SK-N-SH (cell line): ENCODE data around the gene CDC37. TPM values are rescaled to one million over a fixed set of nuclear protein-coding genes. Genes with fewer than 3 reads are reported as not detected.

ENCODE experiments used
- CTCF ChIA-PET: fragments of 300-600, 350-600 bp; formaldehyde crosslinking; extraction: SDS; loops from one replicate; lab custom pipeline; 2021; lab: Yijun Ruan, JAX
- POLR2A ChIA-PET: fragments of 350-600 bp; sonication (Branson Sonifier 250); formaldehyde crosslinking; extraction: SDS; loops from one replicate; lab custom pipeline; 2020; ENCODE audit warnings: antibody characterized with exemption, inconsistent platforms; lab: Yijun Ruan, JAX
- DNase-seq: peaks from one replicate; pipeline ENCODE4 v3.0.0; 2012
- H2AFZ ChIP-seq: fragments of 200-600 bp; sonication (generic); 2 replicates; pipeline ENCODE4 v1.8.1; 2016; ENCODE audit warnings: antibody characterized with exemption, mild to moderate bottlenecking, low read depth
- H3F3A ChIP-seq: fragments of 200-600 bp; sonication (generic); replicated peaks from 2 replicates; pipeline ENCODE3; 2016; ENCODE audit warnings: antibody characterized with exemption, mild to moderate bottlenecking; ENCODE audit not compliant: insufficient read depth
- H3K27ac ChIP-seq, 2 experiments: fragments of 200-500 bp in 1 of 2; fragments of 200-600 bp in 1 of 2; sonication (Bioruptor generic) in 1 of 2; sonication (generic), shearing (Covaris generic) in 1 of 2; 2 replicates each; pipeline versions ENCODE4 v1.5.1 to v1.6.1; 2014 to 2016; ENCODE audit warnings: low read depth in 2 of 2, inconsistent platforms in 1 of 2, low read length in 1 of 2, mild to moderate bottlenecking in 1 of 2, mixed read lengths in 1 of 2
- H3K27me3 ChIP-seq: fragments of 200-600 bp; sonication (generic), shearing (Covaris generic); 2 replicates; pipeline ENCODE4 v1.6.1; 2016; ENCODE audit warnings: mixed run types; ENCODE audit not compliant: insufficient read depth
- H3K36me3 ChIP-seq, 2 experiments: fragments of 200-500 bp in 1 of 2; fragments of 200-600 bp in 1 of 2; sonication (Bioruptor generic) in 1 of 2; sonication (generic) in 1 of 2; replicated peaks in 1 of 2; 2 replicates each; pipeline versions ENCODE3 to v1.5.1; 2014 to 2016; ENCODE audit warnings: low read length in 1 of 2, mild to moderate bottlenecking in 1 of 2; ENCODE audit not compliant: insufficient read depth in 2 of 2, control insufficient read depth in 1 of 2
- H3K4me1 ChIP-seq, 2 experiments: fragments of 200-500 bp in 1 of 2; fragments of 200-600 bp in 1 of 2; sonication (Bioruptor generic) in 1 of 2; sonication (generic), shearing (Covaris generic) in 1 of 2; 2 replicates each; pipeline versions ENCODE4 v1.5.1 to v1.6.1; 2014 to 2016; ENCODE audit warnings: low read depth in 1 of 2, low read length in 1 of 2, mixed run types in 1 of 2; ENCODE audit not compliant: insufficient read depth in 2 of 2, control insufficient read depth in 1 of 2
- H3K4me2 ChIP-seq: fragments of 200-600 bp; sonication (generic), shearing (Covaris generic); 2 replicates; pipeline ENCODE4 v1.6.1; 2017; ENCODE audit warnings: mixed run types
- H3K4me3 ChIP-seq, 2 experiments: fragments of 200-500 bp in 1 of 2; fragments of 200-600 bp in 1 of 2; sonication (Bioruptor generic) in 1 of 2; sonication (generic), shearing (Covaris generic) in 1 of 2; 2 replicates each; pipeline versions ENCODE4 v1.5.1 to v1.8.1; 2014 to 2016; ENCODE audit warnings: low read depth in 2 of 2, inconsistent platforms in 1 of 2, low read length in 1 of 2, mild to moderate bottlenecking in 1 of 2, mixed read lengths in 1 of 2, moderate library complexity in 1 of 2
- H3K79me2 ChIP-seq: fragments of 200-600 bp; sonication (generic); 2 replicates; pipeline ENCODE4 v1.8.1; 2017; ENCODE audit warnings: mild to moderate bottlenecking; ENCODE audit not compliant: insufficient read depth
- H3K9ac ChIP-seq: fragments of 200-600 bp; sonication (generic); 2 replicates; pipeline ENCODE4 v1.6.1; 2017; ENCODE audit warnings: mixed run types
- H3K9me2 ChIP-seq: fragments of 200-600 bp; sonication (generic); 2 replicates; pipeline ENCODE4 v1.6.1; 2017; ENCODE audit warnings: mixed run types
- H3K9me3 ChIP-seq: fragments of 200-600 bp; sonication (generic); 2 replicates; pipeline ENCODE4 v1.6.1; 2017; ENCODE audit warnings: mixed run types, mild to moderate bottlenecking, moderate library complexity
- H4K20me1 ChIP-seq: fragments of 200-600 bp; sonication (generic); 2 replicates; pipeline ENCODE4 v1.6.1; 2017; ENCODE audit warnings: mild to moderate bottlenecking, mixed run types; ENCODE audit not compliant: insufficient read depth
- CHD2 ChIP-seq: fragments of 150-350 bp; IDR thresholded peaks from 2 replicates; pipeline ENCODE4 v1.6.1; 2018; ENCODE audit warnings: low read length; ENCODE audit not compliant: partially characterized antibody
- CTCF ChIP-seq: fragments of 200-600 bp; sonication (generic); IDR thresholded peaks from 2 replicates; pipeline ENCODE4 v1.6.1; 2017; ENCODE audit warnings: antibody characterized with exemption, mild to moderate bottlenecking, moderate library complexity
- ELF1 ChIP-seq: IDR thresholded peaks from 2 replicates; pipeline ENCODE4 v1.4.0; 2012
- EP300 ChIP-seq, 2 experiments: IDR thresholded peaks; 2 replicates each; pipeline versions ENCODE4 v1.4.0 to v1.6.1; 2012; ENCODE audit warnings: borderline replicate concordance in 1 of 2, low read depth in 1 of 2, low read length in 1 of 2
- FOSL2 ChIP-seq: IDR thresholded peaks from 2 replicates; pipeline ENCODE4 v1.4.0; 2012; ENCODE audit warnings: low read depth, mild to moderate bottlenecking, moderate library complexity, borderline replicate concordance
- FOXJ3 ChIP-seq: sonication (generic); formaldehyde crosslinking; IDR thresholded peaks from 2 replicates; pipeline ENCODE4 v1.5.1; 2020; ENCODE audit warnings: mild to moderate bottlenecking, missing genetic modification reagents
- GABPA ChIP-seq: IDR thresholded peaks from 2 replicates; pipeline ENCODE4 v1.4.0; 2012; ENCODE audit warnings: low read depth, mild to moderate bottlenecking
- IRF3 ChIP-seq: fragments of 150-350 bp; IDR thresholded peaks from 2 replicates; pipeline ENCODE4 v1.6.1; 2016; ENCODE audit warnings: mild to moderate bottlenecking, low read depth, low read length
- JUND ChIP-seq: IDR thresholded peaks from 2 replicates; pipeline ENCODE4 v1.4.0; 2012
- MAX ChIP-seq: IDR thresholded peaks from 2 replicates; pipeline ENCODE4 v1.4.0; 2012; ENCODE audit warnings: low read depth
- MEF2A ChIP-seq: IDR thresholded peaks from 2 replicates; pipeline ENCODE4 v1.4.0; 2012; ENCODE audit warnings: low read depth, borderline replicate concordance
- MXI1 ChIP-seq: IDR thresholded peaks from 2 replicates; pipeline ENCODE4 v1.6.1; 2012; ENCODE audit warnings: mild to moderate bottlenecking, low read depth, low read length, improper control_type of control experiment
- NRF1 ChIP-seq: IDR thresholded peaks from 2 replicates; pipeline ENCODE4 v1.6.1; 2012; ENCODE audit warnings: low read depth, mild to moderate bottlenecking, low read length
- PBX3 ChIP-seq: IDR thresholded peaks from 2 replicates; pipeline ENCODE4; 2012
- POLR2AphosphoS5 ChIP-seq: IDR thresholded peaks from 2 replicates; pipeline ENCODE4 v1.6.1; 2012; ENCODE audit warnings: low read depth, low read length
- RAD21 ChIP-seq: IDR thresholded peaks from 2 replicates; pipeline ENCODE4 v1.6.1; 2012; ENCODE audit warnings: mild to moderate bottlenecking, low read length
- RCOR1 ChIP-seq: fragments of 150-350 bp; IDR thresholded peaks from 2 replicates; pipeline ENCODE4 v1.6.1; 2017; ENCODE audit warnings: antibody characterized with exemption, low read length
- REST ChIP-seq: IDR thresholded peaks from 2 replicates; pipeline ENCODE4 v1.6.1; 2012; ENCODE audit warnings: mild to moderate bottlenecking, low read depth, low read length, moderate library complexity
- RFX5 ChIP-seq: IDR thresholded peaks from 2 replicates; pipeline ENCODE4 v1.6.1; 2012; ENCODE audit warnings: mild to moderate bottlenecking, improper control_type of control experiment, low read length
- TAF1 ChIP-seq: IDR thresholded peaks from 2 replicates; pipeline ENCODE4 v1.6.1; 2012; ENCODE audit warnings: low read depth, mild to moderate bottlenecking, low read length, moderate library complexity, borderline replicate concordance
- TCF12 ChIP-seq: IDR thresholded peaks from 2 replicates; pipeline ENCODE4 v1.4.0; 2012
- USF1 ChIP-seq: IDR thresholded peaks from 2 replicates; pipeline ENCODE4 v1.4.0; 2012; ENCODE audit warnings: low read depth, borderline replicate concordance
- YY1 ChIP-seq: IDR thresholded peaks from 2 replicates; pipeline ENCODE4 v1.4.0; 2012; ENCODE audit warnings: low read depth, mild to moderate bottlenecking
- WGBS: methylation state at CpG from one replicate; pipeline ENCODE4 v1.1.6; 2017; ENCODE audit warnings: low lambda C conversion rate; 5-methylcytosine and 5-hydroxymethylcytosine counted together
- polyA plus RNA-seq, 3 experiments: library from polyadenylated mRNA; depleted of rRNA; stranded (reverse); fragments of >200 nt; gene quantifications; 2 replicates each; pipeline ENCODE4 v1.2.3, GENCODE V29; 2012
- TF ChIP-seq, protein P1 (sequence below): fragments of 150-350 bp; IDR thresholded peaks from 2 replicates; pipeline ENCODE4 v1.6.1; 2017; ENCODE audit warnings: antibody characterized with exemption, low read length, low read depth, borderline replicate concordance

Gene CDC37
- polyA plus RNA-seq, 1 of the 3 experiments (the other 2 are of a cell fraction), result 1,026 TPM

- DNase-seq, result peak; percentile 62
- Histone ChIP-seq H3K27ac (no peak overlapping the region), H3F3A (peaks cover 32% of the 10 kb centered on the region), H4K20me1 (no peaks in the 10 kb centered on the region), H3K79me2 (no peaks in the 10 kb centered on the region), H3K36me3 (no peaks in the 10 kb centered on the region), H3K9me2 (no peaks in the 10 kb centered on the region), H3K27me3 (peaks cover 59% of the 10 kb centered on the region), H3K4me2 (peak overlapping the region; percentile 78), H3K4me1 (peaks cover 5 to 15% of the 10 kb centered on the region in 2 experiments; a peak in 1 of 4 replicates), H3K9ac (no peak overlapping the region), H3K4me3 (peak overlapping the region; percentile 20 to 51; a peak in 3 of 4 replicates), H2AFZ (peak overlapping the region; percentile 74; the same call in 1 of the 2 replicates), H3K9me3 (no peaks in the 10 kb centered on the region)
- 3% methylated on average over 24 of the region's 61 CpGs for WGBS
- POLR2A ChIA-PET, result no interaction called here
- CTCF ChIA-PET, result interaction anchor here (1.5 to 11.8 kb wide), 4 partner anchors 8 to 59 kb away, joined by 4 to 313 read pairs (median 66); partner anchors contain the start of gene CDC37
- peak; percentile 96 for TF ChIP-seq PBX3
- no peak for TF ChIP-seq TAF1
- peak; percentile 67; the same call in 1 of the 2 replicates for TF ChIP-seq USF1
- TF ChIP-seq YY1, result no peak
- TF ChIP-seq GABPA, result no peak
- TF ChIP-seq IRF3, result no peak
- TF ChIP-seq RAD21, result no peak
- TF ChIP-seq MXI1, result peak; percentile 89
- no peak for TF ChIP-seq ELF1
- no peak for TF ChIP-seq MEF2A
- TF ChIP-seq CHD2, result no peak
- TF ChIP-seq JUND, result no peak
- TF ChIP-seq RCOR1, result no peak
- peak; percentile 98 for TF ChIP-seq MAX
- TF ChIP-seq POLR2AphosphoS5, result no peak
- TF ChIP-seq, protein P1, sequence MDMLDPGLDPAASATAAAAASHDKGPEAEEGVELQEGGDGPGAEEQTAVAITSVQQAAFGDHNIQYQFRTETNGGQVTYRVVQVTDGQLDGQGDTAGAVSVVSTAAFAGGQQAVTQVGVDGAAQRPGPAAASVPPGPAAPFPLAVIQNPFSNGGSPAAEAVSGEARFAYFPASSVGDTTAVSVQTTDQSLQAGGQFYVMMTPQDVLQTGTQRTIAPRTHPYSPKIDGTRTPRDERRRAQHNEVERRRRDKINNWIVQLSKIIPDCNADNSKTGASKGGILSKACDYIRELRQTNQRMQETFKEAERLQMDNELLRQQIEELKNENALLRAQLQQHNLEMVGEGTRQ, result no peak
- TF ChIP-seq FOXJ3, result no peak
- TF ChIP-seq RFX5, result no peak
- no peak for TF ChIP-seq NRF1
- no peak for TF ChIP-seq FOSL2
- TF ChIP-seq TCF12, result no peak
- no peak for TF ChIP-seq CTCF
- no peak for TF ChIP-seq EP300 (IDR thresholded peaks at IDR 0.05; ENCODE audit: borderline replicate concordance in 1 of 2, low read depth in 1 of 2, low read length in 1 of 2)
- TF ChIP-seq REST, result no peak
Measured at GRCh38 chr19:10419646-10420443, 16.5 kb upstream of the CDC37 start.
